Left ventricle myocardium inferior (tissue), 1 donor: ENCODE data around the gene GTPBP1. TPM values are rescaled to one million over a fixed set of nuclear protein-coding genes. Genes with fewer than 3 reads are reported as not detected.

Source experiments
- DNase-seq: peaks from one replicate; pipeline ENCODE4 v3.0.0-alpha.2; 2020
- H3K27ac ChIP-seq: fragments of 200-600 bp; replicated peaks from 2 replicates; pipeline ENCODE4 v1.8.0; 2021
- H3K27me3 ChIP-seq: fragments of 200-600 bp; 2 replicates; pipeline ENCODE4 v1.8.0; 2021; ENCODE audit warnings: low read depth
- H3K36me3 ChIP-seq: fragments of 200-600 bp; 2 replicates; pipeline ENCODE4 v1.8.0; 2021
- H3K4me1 ChIP-seq: fragments of 200-600 bp; 2 replicates; pipeline ENCODE4 v1.8.0; 2021
- H3K4me3 ChIP-seq: fragments of 200-600 bp; 2 replicates; pipeline ENCODE4 v1.8.0; 2021; ENCODE audit warnings: mild to moderate bottlenecking, moderate library complexity
- H3K9me3 ChIP-seq: fragments of 200-600 bp; replicated peaks from 2 replicates; pipeline ENCODE4 v1.8.0; 2021
- CTCF ChIP-seq: fragments of 200-600 bp; IDR thresholded peaks from 2 replicates; pipeline ENCODE4 v1.8.0; 2021; ENCODE audit warnings: antibody characterized with exemption, mild to moderate bottlenecking, borderline replicate concordance
- intact Hi-C: fragments of 100-400 bp; cut with micrococcal nuclease; formaldehyde crosslinking; loops from one replicate; pipeline ENCODE4 v1.11.0; 2022
- total RNA-seq: library from RNA; stranded (reverse); fragmentation: NEBNext Ultra II Directional; extraction: Animal tissue kit (Norgen Biotek cat#: 25700); gene quantifications from one replicate; pipeline ENCODE4 v1.2.1, GENCODE V29; 2021
- donor health status: DM: no; HTN: yes; CAD: no; lungs with severe emphysema.

GTPBP1 gene
- total RNA-seq, 1 donor from 2014 or later = 28.9 TPM

- intact Hi-C loops = no loop called here
- no peak for TF ChIP-seq CTCF
These were observed 14.6 kb downstream of the GTPBP1 start for GRCh38 chr22:38720350-38720749.

DNA sequence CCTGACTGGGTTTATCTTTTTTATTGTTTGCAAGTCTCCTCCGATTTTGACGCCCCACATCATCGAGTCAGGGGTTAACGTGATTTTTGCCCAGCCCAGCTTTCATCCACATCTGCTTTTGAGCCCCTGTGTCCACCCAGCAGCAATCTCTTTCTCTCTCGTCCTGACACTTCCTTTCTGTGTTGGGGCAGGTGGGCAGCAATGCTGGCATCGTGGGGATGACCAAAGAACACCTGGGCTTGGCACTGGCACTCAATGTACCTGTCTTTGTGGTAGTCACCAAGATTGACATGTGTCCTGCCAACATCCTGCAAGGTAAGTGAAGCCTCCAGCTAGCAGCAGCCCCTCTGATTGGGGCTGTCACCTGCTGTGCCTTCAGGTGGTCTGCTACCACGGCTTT is 15.8 kb downstream of the GTPBP1 start:
- no peak overlapping the region for H3K27ac ChIP-seq
- intact Hi-C loops = no loop called here
- peaks cover 19% of the 10 kb centered on the region for H3K4me1 ChIP-seq
- H3K27me3 ChIP-seq = no peaks in the 10 kb centered on the region
- no peaks in the 10 kb centered on the region for H3K9me3 ChIP-seq
- no peak for DNase-seq
- no peak overlapping the region for H3K4me3 ChIP-seq
- H3K36me3 ChIP-seq = peaks cover 79% of the 10 kb centered on the region
- TF ChIP-seq CTCF = no peak

More at GRCh38 chr22:38720350-38720749, 14.6 kb downstream of the GTPBP1 start:
- H3K9me3 ChIP-seq = no peaks in the 10 kb centered on the region
- DNase-seq = no peak
- no peak overlapping the region for H3K4me3 ChIP-seq
- no peak overlapping the region for H3K27ac ChIP-seq
- no peaks in the 10 kb centered on the region for H3K27me3 ChIP-seq
- peaks cover 79% of the 10 kb centered on the region for H3K36me3 ChIP-seq
- peaks cover 18% of the 10 kb centered on the region for H3K4me1 ChIP-seq

GRCh38 chr22:38724176-38724575 is 18.4 kb downstream of the GTPBP1 start:
- no peak for TF ChIP-seq CTCF
- DNase-seq = no peak
- peaks cover 91% of the 10 kb centered on the region for H3K36me3 ChIP-seq

GRCh38 chr22:38724926-38725571 is 19.3 kb downstream of the GTPBP1 start:
- Histone ChIP-seq H3K27ac (no peak overlapping the region), H3K4me3 (no peak overlapping the region), H3K9me3 (no peaks in the 10 kb centered on the region), H3K36me3 (peaks cover 100% of the 10 kb centered on the region), H3K27me3 (no peaks in the 10 kb centered on the region), H3K4me1 (peaks cover 22% of the 10 kb centered on the region)
- intact Hi-C loops = no loop called here
- TF ChIP-seq CTCF = peak; percentile 50
- DNase-seq = no peak

More at GRCh38 chr22:38724176-38724575, 18.4 kb downstream of the GTPBP1 start:
- Histone ChIP-seq H3K27me3 (no peaks in the 10 kb centered on the region), H3K4me1 (peaks cover 21% of the 10 kb centered on the region), H3K27ac (no peak overlapping the region), H3K4me3 (no peak overlapping the region), H3K9me3 (no peaks in the 10 kb centered on the region)
- intact Hi-C loops = no loop called here

DNA sequence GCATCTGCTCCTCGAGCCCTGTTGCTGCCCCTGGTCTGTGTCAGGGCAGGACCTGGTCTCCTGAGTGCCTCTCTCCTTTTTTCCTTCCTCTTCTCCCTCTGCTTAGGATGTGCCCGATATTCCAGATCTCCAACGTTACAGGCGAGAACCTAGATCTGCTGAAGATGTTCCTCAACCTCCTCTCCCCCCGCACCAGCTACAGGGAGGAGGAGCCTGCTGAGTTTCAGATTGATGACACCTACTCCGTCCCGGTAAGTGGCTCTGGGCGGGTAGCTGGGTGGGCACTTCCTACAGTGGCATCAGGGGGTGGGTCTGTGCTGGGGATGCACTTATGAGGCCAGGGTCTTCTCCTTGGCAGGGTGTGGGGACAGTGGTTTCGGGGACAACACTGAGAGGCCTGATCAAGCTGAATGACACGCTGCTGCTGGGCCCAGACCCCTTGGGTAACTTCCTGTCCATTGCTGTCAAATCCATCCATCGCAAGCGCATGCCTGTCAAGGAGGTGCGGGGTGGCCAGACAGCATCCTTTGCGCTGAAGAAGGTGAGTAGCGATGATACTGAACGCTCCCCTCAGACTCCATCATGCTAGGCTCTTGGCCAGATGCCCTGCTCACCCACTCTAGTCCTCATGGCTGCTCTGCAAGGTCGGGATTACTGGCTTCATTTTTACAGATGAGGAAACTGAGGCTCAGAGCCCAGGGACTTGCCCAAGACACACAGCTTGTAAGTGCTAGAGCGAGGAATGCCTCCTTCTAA is 20.3 kb downstream of the GTPBP1 start:
- DNase-seq = no peak
- peaks cover 22% of the 10 kb centered on the region for H3K4me1 ChIP-seq
- no peaks in the 10 kb centered on the region for H3K27me3 ChIP-seq
- no peak for TF ChIP-seq CTCF
- H3K9me3 ChIP-seq = no peaks in the 10 kb centered on the region
- intact Hi-C loops = no loop called here
- H3K27ac ChIP-seq = no peak overlapping the region
- H3K36me3 ChIP-seq = peaks cover 98% of the 10 kb centered on the region
- H3K4me3 ChIP-seq = no peak overlapping the region
